GM18517 (cell line): ENCODE measurements around the gene ADAP1.
"Not testable (repeated sequence)": the region's sequence is repeated elsewhere in the genome, so short reads cannot be mapped to it uniquely, and the experiment has no call there.

Experiments
- ATAC-seq: cut with Tn5 transposase; IDR thresholded peaks from one replicate; pipeline ENCODE4 v1.9.1; 2021; ENCODE audit warnings: mild to moderate bottlenecking, moderate library complexity; ENCODE audit not compliant: unreplicated experiment

ADAP1 gene

DNA sequence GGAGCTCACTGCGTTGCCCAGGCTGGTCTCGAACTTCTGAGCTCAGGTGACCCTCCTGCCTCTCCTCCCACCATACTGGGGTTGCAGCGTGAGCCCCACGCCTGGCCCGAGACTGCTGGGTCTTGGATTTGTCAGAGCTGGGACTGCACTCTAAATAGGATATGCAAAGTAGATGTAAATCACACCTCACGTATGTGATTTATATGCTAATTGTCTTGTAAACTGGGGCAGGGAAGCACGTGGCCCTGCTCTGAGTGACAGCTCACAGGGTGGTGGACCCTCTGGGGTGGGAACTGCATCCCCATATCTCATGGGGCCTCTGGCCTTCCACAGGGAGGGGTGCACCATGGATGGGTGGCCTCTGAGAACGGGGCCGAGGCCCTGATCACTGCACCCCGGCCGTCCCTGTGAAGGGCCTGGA is 44.0 kb downstream of the ADAP1 start:
- ATAC-seq: no peak

DNA sequence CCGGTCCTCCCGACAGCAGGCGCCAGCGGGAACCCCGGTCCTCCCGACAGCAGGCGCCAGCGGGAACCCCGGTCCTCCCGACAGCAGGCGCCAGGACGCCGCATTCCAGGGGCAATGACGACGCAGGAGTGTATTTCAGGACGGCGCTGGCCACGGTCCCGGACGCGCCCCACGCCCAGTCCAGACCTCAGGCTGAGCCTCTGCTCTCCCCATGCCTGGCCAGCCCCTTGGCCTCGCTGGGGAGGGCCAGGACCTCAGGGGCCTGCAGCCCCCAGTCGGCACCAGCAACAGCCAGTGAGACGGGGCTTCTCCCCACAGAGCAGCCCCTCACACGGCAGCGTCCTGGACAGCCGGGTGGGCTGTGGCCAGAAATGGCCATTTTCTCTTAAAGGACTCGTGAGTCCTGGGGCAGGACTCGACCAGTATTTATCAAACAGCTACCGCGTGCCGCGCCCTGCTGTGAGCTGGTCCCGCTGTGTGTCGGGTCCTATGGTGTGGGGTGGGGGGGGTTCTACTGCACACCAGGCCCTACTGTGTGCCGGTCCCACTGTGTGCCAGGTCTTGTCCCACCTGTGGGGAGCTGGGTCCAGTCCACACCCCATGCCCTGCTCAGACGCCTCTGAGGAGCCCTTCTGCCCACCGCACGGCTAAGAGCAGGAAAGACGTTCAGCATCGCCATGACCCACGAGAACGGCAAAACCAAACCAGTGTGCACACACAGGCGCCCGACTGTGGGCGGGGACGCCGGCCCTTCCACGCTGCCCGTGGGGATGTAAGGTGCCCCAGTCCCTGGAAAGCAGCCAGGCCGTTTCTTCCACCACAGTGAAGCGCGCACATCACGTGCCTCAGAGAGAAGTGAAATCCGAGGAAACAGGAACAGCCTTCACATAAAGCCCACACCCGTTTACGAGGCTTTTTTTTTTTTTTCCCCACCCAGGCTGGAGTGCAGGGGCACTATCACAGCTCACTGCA is 44.8 kb downstream of the ADAP1 start:
- ATAC-seq: no peak

DNA sequence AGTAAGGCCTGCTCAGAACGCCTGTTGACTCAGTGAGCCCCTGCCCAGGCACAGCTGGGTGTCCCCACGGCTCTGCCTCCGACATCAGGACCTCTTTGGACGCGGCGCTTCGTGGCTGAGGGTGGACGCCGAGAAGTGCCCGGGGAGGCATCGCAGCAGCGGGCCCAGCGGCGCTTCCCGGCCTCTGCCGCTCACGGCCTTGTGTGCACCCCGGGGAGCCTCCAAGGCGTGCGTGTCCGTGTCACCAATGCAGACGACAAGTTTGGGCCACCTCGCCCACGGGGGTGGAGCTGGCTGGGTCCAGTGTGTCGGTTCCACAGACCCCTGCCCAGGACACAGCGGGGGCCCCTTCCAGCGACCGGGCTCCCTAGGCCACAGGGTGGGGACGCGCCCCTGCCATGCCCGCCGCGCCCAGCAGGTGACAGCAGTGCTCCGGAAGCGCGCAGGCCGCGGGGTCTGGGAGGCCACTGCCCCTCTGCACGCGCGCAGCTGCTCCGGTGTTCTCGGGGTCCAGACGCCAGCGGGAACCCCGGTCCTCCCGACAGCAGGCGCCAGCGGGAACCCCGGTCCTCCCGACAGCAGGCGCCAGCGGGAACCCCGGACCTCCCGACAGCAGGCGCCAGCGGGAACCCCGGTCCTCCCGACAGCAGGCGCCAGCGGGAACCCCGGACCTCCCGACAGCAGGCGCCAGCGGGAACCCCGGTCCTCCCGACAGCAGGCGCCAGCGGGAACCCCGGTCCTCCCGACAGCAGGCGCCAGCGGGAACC is 45.7 kb downstream of the ADAP1 start:
- ATAC-seq: not testable (repeated sequence)

DNA sequence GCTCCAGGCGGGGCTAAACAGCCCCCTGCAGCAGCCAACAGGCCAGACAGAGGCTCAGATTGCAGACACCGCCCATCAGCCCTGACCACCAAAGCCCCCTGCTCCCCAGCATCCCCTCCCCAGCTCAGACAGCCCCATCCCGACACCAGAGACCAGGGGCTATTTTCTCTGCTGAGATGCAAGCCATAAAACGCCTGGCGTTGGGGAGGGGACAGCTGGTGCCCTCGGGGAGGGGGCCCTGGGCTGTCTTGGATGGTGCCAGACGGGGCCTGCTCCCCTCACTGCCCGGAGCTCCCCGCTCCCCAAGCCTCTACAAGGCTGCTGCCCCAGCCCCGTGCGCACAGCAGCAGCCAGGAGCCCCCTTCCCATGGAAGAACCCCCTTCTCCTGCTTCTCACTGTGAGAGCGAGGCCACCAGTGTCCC is 46.3 kb downstream of the ADAP1 start:
- ATAC-seq: no peak

DNA sequence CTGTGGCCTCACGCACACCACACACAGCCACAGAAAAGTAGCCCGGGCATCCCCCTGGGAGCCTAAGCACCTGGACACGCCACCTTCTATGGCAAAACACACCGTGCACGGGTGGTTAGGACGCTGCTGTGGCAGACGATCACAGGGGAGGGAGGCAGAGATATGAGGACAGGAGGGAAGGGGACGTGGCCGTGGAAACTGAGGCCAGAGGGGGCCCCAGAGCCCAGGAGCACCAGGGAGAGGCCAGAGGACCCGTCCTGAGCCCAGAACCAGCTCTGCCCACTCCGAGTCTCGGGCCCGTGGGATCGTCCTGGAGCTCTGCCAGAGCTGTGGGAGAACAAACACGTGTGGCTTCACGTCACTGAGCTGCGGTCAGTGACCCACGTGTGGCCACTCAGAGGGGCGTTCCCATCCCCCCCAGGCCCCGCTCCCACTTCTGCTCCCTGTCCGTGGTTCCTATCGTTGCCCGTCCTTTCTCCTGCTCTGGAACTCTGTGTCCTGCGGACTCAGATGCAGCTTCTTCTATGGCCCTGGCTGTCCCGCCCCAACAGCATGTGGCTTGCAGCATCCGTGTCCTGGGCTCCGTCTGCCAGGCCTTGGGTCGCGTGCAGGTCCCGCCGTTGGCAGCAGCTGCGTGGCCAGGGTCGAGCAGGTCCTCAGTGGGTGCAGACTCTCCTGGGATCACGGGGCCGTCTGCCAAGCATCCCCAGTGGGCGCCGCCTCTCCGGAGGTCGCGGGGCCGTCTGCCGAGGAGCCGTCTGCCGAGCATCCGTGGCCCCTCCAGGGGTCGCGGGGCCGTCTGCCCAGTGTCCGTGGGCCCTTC is 47.1 kb downstream of the ADAP1 start:
- ATAC-seq: no peak

DNA sequence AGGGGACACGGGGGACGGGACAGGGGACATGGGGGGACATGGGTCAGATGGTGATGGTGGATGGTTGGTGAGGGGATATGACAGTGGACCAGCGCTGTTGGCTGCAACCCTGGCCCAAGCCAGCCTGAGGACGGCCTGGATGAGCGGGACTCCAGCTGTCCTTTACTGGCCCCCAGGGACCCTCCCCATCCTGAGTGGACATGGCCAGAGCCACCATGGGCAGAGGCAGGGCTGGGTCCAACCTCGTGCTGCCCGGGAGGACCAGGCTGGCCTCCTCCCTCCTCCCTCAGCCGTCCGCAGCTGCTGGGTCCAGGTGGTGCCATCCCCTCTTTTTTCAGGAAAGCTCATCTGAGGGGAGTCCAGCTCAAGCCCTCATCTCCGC is 47.7 kb downstream of the ADAP1 start:
- ATAC-seq: no peak

DNA sequence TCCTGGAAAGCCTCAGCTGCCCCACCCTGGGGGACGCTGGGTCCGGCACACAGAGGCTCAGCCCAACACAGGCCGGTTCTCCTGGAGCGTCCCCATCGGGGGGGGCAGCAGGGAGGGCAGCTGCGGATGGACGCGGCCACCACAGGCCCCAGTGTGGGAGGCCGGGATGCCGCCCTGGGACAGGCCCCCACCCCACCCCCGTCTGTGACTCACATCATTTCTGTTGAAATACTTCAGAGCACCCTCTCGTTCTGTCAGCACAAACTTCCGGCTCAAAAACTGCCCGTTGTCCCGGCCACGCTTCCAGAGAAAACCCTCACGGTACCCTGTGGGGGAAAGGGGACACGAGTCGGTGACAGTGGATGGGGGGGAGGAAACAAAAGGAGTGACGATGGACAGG is 49.6 kb downstream of the ADAP1 start:
- ATAC-seq: no peak

DNA sequence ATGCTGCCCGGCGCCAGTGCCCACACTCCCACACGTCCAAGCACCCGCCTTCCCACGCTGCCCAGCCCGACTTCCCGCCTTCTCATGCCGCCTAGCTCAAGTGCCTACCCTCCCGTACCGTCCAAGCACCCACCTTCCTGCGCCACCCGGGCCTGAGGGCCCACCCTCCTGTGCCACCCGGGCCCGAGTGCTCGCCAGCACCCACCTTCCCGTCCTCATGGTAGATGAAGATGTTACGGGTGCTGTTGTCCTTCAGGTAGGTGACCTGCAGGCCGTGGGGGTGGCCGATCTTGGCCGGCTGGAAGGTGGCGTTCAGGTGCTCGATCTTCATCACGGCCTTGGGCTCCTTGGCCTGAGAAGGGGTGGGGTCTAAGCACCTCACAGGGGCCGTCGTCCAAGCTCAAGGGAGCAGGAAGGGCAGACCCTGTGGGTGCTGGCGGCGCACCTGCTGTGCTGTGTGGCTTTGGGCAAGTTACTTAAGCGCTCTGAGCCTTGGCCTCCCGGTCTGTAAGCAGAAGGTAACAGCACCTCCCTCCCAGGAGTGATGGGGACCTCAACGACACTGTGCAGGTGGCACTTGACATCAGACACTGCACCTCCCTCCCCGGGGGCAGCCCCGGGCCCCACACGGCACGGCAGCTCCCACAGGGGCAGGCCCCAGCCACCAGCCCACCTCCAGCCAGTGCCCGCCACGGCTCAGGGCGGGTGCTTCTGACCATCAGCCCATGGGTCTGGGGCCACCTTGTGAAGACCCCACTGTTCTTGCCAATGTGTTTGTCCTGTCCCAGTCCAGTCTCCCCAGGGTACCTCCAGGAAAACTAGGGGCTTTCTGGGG is 50.3 kb downstream of the ADAP1 start:
- no peak for ATAC-seq

DNA sequence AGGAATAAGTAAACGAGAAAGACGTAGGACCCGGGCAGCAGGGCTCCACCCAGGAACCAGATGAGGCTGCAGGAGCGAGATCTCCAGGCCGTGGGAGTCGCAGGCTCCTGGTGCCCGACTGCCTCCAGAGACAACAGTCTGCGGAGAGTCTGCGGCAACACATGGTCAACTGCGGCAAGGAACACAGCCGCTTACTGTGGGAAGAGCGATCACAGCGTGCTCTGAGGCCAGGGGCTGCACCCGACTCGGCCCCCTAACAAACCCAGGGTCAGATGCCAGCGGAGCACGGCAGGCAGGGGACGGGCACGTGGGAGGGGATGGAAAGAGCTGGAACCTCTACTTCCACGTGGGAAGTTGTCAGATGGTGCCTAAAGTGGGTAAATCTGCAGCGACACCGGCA is 51.5 kb downstream of the ADAP1 start:
- no peak for ATAC-seq

DNA sequence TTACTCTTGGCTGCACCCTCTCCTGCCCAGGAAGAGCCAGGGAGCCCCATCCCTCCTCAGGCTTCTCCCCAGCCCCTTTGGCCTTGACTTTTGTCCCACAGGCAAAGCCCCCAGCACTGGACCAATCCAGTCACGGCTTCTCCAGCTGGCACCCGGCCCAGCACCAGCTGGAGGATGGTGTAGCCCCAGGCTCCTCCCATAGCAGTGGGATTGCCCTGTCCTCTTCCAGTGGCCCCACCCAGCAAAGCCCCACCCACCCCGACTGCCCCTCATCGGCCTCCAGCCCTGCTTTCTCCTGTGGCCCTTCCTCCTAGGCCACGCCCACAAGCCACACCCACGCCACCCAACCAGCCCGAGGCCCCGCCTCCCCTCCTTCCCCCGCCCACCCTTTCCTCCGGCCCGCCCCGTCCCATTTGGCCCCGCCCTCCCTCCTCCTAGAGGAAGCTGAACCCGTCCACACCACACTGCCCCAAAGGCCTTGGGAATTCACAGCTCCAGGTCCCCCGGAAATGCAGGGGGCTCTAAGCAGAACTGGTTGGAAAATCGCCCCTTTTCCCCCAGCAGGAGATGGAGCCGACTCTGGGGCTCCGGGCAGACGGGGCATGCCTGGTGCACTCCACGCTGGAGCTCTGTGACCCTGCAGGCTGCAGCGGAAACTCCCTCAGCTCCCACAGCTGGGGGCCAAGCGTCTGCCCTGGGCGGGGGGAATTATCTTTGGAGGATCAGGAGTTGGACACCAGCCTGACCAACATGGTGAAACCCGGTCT is 52.9 kb downstream of the ADAP1 start:
- no peak for ATAC-seq

DNA sequence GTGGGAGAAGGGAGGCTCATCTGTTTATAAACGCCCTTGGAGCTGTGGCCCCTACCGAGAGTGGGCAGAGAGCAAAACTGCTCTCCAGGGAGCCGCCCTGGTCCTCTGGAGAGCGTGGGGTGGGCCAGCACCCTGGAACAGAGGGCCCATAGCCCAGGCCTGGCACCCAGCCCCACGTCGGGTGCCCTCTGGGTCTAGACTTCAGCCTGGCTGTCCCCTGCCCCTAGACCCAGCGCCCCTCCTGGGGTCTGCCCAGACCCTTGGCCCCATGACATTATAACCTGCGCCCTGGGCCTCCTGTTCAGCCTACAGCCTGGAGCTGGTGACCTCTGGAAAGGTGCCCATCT is 53.5 kb downstream of the ADAP1 start:
- no peak for ATAC-seq

DNA sequence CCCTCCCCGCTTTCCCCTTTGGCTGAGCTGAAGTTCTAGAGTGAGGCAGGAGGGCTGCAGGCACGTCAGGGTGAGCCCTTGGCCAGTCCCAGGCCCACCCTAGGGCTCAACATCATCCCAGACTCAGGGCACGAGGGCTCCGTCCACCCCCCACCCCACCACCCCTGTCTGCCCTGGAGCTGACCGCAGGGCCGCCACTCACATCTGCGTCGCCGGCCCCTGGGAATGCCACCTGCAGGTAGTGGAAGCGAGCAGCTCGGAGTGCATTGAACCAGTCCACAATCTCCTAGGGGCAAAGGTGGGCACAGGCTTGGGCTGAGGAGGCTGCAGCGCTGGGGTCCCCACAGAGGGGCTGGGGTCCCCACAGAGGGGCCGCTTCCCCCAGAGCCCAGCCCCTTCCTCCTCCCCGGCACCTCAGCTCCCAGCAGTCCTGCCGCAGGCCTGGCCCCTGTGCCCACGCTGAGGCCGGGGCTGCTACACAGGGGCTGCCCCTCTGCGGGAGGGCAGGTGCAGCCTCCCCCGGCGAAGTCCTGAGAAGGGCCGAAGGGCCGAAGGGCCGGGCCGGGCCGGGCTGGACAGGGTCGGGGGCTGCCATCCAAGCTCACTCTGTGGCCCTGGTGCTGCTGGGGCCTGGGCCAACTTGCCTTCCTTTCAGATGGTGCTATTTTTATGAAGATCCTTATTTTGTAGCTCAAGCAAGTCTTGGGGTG is 54.0 kb downstream of the ADAP1 start:
- no peak for ATAC-seq

DNA sequence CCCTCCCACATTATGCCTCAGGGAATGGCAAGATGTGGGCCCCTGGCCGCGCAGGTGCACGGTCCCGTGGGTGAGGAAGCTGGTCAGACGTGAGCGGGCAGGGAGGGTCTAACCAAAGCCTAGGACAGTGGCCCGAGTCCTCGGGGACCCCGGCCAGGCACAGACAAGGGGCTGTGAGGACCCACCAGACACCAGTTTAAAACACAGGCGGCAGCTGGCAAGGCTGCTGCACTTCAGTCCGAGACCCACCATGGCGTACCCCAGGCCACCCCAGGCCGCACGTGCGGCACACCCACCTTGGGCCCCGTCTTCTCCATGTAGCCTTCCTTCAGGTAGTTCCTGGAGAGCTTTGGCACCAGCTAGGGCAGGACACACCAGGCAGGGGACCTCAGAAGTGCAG is 54.7 kb downstream of the ADAP1 start:
- no peak for ATAC-seq

DNA sequence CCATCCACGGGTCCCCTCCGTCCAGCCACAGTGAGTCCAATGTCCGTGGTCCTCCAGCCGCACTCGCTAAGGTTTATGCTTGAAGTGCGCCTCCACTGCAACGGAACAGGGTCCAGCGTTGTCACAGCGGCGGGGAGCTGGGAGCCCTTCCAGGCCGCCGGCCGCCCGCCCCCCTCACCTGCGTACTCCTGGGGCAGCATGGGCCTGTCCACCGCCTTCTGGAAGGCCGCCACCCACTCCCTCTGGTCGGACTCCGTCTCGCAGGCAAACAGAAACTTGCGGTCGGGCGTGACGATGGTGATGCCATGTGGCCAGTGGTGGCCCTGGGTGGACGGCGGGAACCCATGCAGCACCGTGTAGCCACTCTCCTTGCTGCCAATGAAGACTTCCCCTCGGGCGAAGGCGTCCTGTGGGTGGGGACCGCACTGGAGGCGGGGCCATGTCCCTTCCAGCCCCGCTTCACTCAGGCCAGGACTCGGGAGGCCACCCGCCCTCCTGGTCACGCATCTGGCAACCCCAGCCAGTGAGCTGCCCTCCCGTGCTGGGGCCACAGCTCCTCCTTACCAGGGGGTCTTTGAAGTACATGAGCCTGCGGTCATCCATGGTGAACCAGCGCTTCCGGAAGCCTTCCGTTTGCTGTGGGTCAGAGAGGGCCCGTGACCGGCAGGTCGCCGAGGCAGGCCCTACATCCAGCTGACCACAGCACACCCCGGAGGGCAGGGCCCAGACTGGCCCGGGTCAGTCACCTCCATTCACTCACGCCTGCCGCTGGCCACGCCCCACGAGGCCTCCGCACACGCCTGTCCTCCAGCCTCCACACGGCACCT is 55.4 kb downstream of the ADAP1 start:
- ATAC-seq: no peak

DNA sequence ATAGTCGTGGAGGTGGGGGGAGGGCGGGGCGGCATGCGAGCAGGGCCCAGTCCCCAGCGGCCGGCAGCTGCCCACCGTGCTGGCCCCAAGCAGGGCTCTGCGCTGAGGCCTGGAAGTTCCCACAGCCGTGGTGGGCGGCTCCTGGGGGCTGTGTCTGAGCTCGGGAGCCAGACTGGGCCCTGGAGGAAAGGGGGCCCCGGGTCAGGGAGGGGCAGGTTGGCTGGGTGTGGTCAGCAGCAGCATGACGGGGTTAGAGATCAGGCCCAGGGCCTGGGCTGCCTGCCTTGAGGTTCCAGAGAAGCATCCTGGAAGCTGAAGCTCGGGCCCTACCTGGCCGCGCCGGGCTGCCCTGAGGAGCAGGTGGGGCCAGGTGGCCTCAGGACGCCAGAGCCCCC is 56.0 kb downstream of the ADAP1 start:
- ATAC-seq: no peak

DNA sequence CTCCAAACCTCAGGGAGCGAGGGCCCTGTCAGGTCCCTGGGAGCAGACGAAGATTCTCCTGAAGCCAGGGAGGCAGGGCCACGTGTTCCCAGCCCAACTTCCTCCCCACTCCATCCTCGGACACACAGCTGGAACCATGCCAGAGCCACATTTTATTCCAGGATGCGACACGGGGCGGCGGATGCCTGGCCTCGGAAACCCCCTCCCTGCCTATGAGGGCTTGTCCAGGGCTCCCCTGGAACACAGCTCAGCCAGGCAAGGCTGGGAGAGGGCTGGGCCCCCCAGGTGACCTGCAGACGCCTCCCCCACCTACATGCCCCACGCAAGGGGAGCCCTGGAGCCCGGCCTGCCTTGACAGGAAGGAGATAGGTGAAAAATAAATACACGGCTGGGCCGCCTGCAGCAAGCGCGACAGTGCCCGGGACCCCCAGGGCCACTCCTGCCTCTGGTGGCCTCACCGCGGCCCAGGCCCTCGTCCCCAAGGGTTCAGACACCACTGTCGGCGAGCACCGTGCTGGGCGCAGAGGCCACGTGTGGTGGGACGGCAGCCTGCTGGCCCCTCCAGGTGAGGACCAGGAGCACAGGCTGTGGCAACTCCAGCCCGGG is 56.6 kb downstream of the ADAP1 start:
- no peak for ATAC-seq

DNA sequence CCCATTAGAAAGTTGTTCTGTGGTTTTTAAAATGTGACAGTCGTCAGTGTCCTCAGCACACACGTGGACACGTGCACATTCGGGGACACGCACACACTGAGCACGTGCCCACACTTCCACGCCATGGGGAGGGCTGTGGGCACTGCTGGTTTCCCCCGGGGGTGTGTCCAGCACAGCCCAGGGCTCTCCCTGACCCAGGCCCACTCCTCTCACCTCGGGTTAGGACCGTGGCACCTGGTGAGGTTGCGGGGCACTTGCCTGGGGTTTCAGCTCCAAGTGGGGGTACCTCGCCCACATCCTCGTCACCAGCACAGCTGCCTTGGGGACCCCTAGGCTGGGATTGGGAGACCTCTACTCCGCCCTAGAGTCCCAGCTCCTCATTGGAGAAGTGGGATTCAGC is 57.4 kb downstream of the ADAP1 start:
- ATAC-seq: no peak
